NOMO-1 treated with DMSO at 0.1 percent for 48 hours (cell line): Measurements from ENCODE around the gene SLC17A3.

Experiments
- DNase-seq: peaks from one replicate; lab custom pipeline; 2025; ENCODE audit not compliant: unreplicated experiment; lab: John Stamatoyannopoulos, UW

SLC17A3 gene

GRCh38 chr6:25892877-25893276 lies 18.8 kb upstream of the SLC17A3 start:
- DNase-seq: no peak

DNA sequence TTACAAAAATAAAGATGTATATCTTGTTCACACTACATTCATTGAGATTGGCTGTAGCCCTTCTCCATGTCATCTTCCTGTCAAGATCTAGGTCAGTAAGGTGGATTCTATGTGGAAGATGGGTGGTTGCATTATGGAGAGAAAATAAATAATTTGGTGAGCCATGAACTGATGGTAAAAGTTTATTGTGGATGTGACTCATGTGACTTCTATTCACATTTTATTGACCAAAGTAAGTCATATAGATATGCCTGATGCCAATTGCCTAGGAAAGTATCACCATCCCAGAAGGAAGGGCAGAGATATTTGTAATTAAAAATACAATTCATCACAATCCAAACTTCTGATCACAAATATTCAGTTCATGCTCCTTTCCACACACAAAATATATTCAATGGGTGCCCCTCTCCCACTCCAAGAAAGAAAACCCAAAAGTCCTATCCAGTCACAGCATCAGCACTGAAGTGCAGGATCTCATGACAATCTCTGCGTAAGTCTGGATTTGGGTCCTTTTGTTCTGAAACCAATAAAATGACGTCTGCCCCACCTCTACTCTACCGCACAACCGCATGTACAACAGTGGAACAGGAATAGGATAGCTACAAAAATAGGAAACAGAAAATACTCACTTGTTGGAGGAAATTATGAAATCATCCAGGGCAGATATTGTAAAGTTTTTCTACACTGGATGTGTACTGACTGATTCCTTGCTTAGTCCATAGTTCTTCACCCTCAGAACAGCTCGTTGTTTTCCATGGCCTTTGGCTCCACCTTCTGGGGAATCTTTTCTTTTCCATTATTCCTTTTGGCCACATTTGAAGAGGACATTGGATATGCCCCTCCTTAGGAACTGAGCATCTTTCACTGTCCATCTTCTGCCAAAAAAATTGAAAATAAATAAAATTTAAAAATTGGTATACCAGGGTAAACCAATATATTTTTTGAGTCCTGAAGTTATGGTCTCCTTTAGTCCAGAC lies 16.1 kb upstream of the SLC17A3 start:
- DNase-seq: peak; percentile 32

- no peak for DNase-seq
Observed at GRCh38 chr6:25888626-25889025, 14.6 kb upstream of the SLC17A3 start.

GRCh38 chr6:25886066-25886465 lies 12.0 kb upstream of the SLC17A3 start:
- DNase-seq: no peak

DNA sequence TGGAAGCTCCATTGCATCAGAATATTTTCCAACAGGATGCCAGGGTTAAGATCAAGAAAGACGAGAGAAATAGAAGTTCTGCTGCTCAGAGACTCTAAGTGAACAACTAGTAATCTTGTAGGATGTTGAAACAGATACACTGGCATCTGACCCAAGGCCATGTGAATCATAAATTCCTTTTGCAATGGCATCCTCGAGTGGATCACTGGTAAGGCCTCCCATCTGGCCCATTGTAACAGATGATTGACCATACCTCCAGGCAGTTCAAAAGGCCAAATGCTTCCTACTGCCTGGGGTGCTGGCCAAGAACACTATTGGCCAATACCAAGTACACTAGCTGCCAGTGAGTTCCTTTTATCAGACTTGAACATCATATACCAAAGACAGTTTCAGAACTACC lies 9.9 kb upstream of the SLC17A3 start:
- DNase-seq: no peak

GRCh38 chr6:25883536-25883935 lies 9.5 kb upstream of the SLC17A3 start:
- no peak for DNase-seq

- peak; percentile 45 for DNase-seq
Observed at GRCh38 chr6:25882051-25882496, 8.0 kb upstream of the SLC17A3 start.

DNA sequence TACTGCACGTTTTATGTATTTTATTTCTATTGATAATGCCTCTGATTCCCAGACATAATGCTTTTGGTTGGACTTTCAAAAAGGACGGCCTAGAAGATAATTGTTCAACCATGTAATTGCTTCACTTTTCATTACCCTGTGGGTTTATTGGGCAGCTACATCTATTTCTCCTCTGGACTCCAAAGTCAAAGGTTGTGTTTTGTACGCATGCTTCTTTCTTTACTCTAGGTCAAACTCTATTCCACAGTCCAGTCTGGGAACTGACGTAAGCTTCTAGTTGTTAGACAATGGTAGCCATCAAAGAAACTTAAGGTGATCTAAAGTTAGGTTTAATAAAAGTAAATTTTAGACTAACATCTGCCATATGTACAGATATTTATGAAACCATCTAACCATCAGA lies 6.6 kb upstream of the SLC17A3 start:
- DNase-seq: no peak

GRCh38 chr6:25878721-25879322 lies 4.8 kb upstream of the SLC17A3 start:
- DNase-seq: no peak

GRCh38 chr6:25875926-25876602 lies 2.0 kb upstream of the SLC17A3 start:
- no peak for DNase-seq

- no peak for DNase-seq
Observed at GRCh38 chr6:25875563-25875905, 1.5 kb upstream of the SLC17A3 start.

GRCh38 chr6:25874822-25875562 lies 949 bp upstream of the SLC17A3 start:
- DNase-seq: no peak

- DNase-seq: no peak
Observed at GRCh38 chr6:25872814-25873213, 1.2 kb downstream of the SLC17A3 start.

DNA sequence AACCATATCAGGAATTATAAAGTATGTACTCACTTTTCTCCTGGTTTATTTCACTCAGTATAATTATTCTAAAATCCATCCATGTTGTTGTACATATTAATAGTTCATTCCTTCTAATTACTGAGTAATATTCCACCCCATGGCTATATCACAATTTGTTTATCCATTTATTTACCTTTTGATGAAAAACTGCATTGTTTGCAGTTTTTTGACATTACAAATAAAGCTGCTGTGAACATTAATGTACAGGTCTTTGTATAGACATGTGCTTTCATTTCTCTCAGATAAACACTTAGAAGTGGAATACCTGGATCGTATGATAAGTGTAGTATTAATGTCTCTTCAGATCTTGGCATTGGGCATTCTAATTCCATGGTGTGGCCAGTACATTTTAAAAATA lies 4.2 kb downstream of the SLC17A3 start:
- no peak for DNase-seq

DNA sequence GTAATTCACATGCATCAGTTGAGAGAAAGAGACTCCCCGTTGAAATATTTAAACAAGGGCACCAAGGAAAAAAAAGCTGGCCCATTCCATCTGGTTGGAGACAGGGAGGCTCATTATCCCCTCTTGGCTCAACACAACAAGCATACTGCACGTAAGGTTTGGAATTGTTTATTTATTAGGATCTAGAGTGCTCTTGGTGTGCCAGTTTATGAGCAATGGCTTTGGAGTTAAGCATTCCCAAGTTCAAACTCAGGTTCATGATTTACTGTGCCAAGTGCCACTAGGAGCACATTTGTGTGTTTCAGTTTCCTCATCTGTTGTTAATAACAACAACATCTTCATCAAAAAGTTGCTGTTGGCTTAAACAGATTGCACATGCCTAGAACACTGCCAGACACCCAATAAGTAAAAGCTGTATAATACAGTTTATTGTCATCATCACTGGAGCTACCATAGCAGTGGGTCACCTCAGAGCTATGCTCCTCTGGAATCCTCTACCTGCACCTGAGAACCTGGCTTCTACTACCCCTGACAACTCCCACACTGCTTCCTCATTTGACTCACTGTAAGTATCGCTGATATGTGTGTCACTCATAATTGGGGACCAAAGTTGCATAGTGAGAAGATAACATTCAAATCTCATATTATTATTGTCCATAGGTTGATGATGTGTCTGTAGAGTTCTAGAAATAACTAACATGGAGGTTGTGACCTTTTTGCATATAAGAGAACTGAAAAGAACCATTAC lies 5.4 kb downstream of the SLC17A3 start:
- no peak for DNase-seq

GRCh38 chr6:25866011-25866410 lies 8.0 kb downstream of the SLC17A3 start:
- no peak for DNase-seq

DNA sequence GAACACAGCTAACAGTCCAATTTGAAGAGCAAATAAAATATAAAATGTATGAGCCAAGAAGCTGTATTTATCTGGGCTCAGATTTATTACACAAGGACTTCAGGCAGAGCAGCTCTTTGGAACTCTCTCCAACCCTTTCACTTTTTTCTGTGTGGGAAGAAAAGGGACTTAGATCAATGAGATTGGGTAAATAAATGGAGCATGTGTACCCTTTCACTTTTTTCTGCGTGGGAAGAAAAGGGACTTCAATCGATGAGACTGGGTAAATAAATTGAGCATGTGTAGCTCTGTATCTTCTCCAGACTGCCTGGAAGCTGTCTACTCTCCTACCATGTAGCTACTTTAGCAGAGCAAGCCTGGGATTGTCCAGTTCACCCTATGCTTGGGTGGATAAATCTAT lies 10.7 kb downstream of the SLC17A3 start:
- DNase-seq: no peak

GRCh38 chr6:25862199-25862598 lies 11.8 kb downstream of the SLC17A3 start:
- no peak for DNase-seq

DNA sequence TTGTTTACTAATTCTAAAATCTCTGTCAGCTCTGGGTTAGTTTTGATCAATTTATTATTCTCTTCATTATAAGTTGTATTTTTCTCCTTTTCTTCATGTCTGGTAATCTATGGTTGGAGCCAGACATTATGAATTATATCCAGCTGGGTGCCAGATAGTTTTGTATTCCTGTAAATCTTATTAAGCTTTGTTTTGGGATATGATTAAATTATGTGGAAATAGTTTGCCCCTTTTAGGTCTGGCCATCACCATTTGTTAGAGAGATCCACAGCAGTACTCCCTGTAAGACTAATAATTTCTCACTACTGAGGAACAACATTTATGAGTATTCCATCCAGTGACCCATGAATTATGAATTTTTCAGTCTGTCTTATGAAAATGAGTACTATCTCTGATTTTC lies 21.3 kb downstream of the SLC17A3 start:
- no peak for DNase-seq

GRCh38 chr6:25851961-25852360 lies 22.1 kb downstream of the SLC17A3 start:
- no peak for DNase-seq

DNA sequence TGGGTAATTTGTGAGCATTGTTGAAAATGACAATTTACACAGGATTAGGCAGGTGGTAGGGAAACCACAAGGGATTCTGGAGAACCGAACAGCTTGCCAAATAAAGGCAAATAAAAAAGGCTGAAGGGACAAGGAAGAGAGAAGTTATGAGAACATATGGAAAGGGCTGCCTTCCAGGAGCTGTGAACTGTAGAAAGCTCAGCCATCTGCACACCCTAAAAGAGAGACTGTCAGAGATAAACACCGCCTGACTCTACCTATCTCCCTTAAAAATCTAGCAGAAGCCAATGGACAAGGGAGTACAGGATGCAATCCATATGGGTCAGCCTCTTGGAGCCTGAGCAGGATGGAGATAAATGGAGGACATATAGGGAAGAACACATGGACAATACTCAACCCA lies 29.5 kb downstream of the SLC17A3 start:
- DNase-seq: no peak
